GM12872 (cell line): ENCODE measurements around the gene C3orf18.

Experiments
- CTCF ChIP-seq: IDR thresholded peaks from 3 replicates; pipeline ENCODE4 v1.5.1; 2011; ENCODE audit warnings: low read depth, mild to moderate bottlenecking, low read length, moderate library complexity; ENCODE audit not compliant: insufficient read depth

C3orf18 gene

GRCh38 chr3:50583897-50584296 lies 16.4 kb upstream of the C3orf18 start:
- TF ChIP-seq CTCF, result no peak

GRCh38 chr3:50582083-50582482 lies 14.5 kb upstream of the C3orf18 start:
- TF ChIP-seq CTCF, result no peak

- no peak for TF ChIP-seq CTCF
These were observed 13.9 kb upstream of the C3orf18 start for GRCh38 chr3:50581459-50581842.

- TF ChIP-seq CTCF, result no peak
These were observed 13.3 kb upstream of the C3orf18 start for GRCh38 chr3:50580683-50581458.

GRCh38 chr3:50577348-50577747 lies 9.8 kb upstream of the C3orf18 start:
- no peak for TF ChIP-seq CTCF

- TF ChIP-seq CTCF, result no peak
These were observed 7.8 kb upstream of the C3orf18 start for GRCh38 chr3:50575372-50575771.

GRCh38 chr3:50574444-50574831 lies 6.9 kb upstream of the C3orf18 start:
- no peak for TF ChIP-seq CTCF
